Kidney (tissue), 14 donors: ENCODE data around the gene TSC2. TPM values are rescaled to one million over a fixed set of nuclear protein-coding genes. Genes with fewer than 3 reads are reported as not detected.
"Not testable (repeated sequence)": the region's sequence is repeated elsewhere in the genome, so short reads cannot be mapped to it uniquely, and the experiment has no call there.

ENCODE experiments used
- DNase-seq, 5 donors: peaks; one replicate each; pipeline ENCODE4 v3.0.0-alpha.2; 2013 to 2020
- FAIRE-seq: peaks from 2 replicates; lab custom pipeline; 2012; peaks lifted over from hg19 to GRCh38; lab: Jason Lieb, UNC
- H3K27ac ChIP-seq, 2 donors: one replicate each; pipeline ENCODE4 v1.7.0; 2013; ENCODE audit warnings: low read depth in 2 of 2, low read length in 2 of 2, inconsistent platforms in 1 of 2
- H3K27me3 ChIP-seq: one replicate; pipeline ENCODE4 v1.7.1; 2013; ENCODE audit warnings: low read length, inconsistent platforms; ENCODE audit not compliant: control insufficient read depth, insufficient read depth
- H3K36me3 ChIP-seq, 3 donors: one replicate each; pipeline versions ENCODE4 v1.7.0 to v1.7.1; 2013; ENCODE audit warnings: low read length in 3 of 3, control low read depth in 1 of 3, inconsistent platforms in 1 of 3; ENCODE audit not compliant: insufficient read depth in 3 of 3, control insufficient read depth in 2 of 3
- H3K4me1 ChIP-seq, 3 donors: one replicate each; pipeline versions ENCODE4 v1.7.0 to v1.7.1; 2013; ENCODE audit warnings: low read length in 3 of 3, inconsistent platforms in 1 of 3, low read depth in 1 of 3; ENCODE audit not compliant: control insufficient read depth in 2 of 3, insufficient read depth in 2 of 3
- H3K4me3 ChIP-seq, 3 donors: one replicate each; pipeline versions ENCODE4 v1.7.0 to v1.8.1; 2013; ENCODE audit warnings: low read length in 3 of 3, control low read depth in 1 of 3, inconsistent platforms in 1 of 3
- H3K9ac ChIP-seq, 3 donors: one replicate each; pipeline versions ENCODE4 v1.7.0 to v1.7.1; 2013; ENCODE audit warnings: low read length in 3 of 3, control low read depth in 1 of 3, inconsistent platforms in 1 of 3
- H3K9me3 ChIP-seq, 3 donors: one replicate each; pipeline versions ENCODE4 v1.7.0 to v1.7.1; 2013; ENCODE audit warnings: low read length in 3 of 3, control low read depth in 1 of 3, inconsistent platforms in 1 of 3; ENCODE audit not compliant: control insufficient read depth in 2 of 3, insufficient read depth in 1 of 3
- intact Hi-C: fragments of 100-400 bp; cut with DNase I; formaldehyde crosslinking; loops from one replicate; pipeline ENCODE4 v1.11.1; 2022
- polyA plus RNA-seq: library from polyadenylated mRNA; stranded (reverse); fragments of 350-450 nt; fragmentation: Illumina TruSeq; extraction: RNeasy Lipid Tissue Mini Kit (QIAGEN cat#74804); gene quantifications from one replicate; pipeline ENCODE4 v1.2.3, GENCODE V29; 2014; ENCODE audit warnings: low read depth, low replicate concordance; ENCODE audit not compliant: insufficient read depth
- total RNA-seq: library from RNA; stranded (reverse); fragmentation: NEBNext Ultra II Directional; extraction: Animal tissue kit (Norgen Biotek cat#: 25700); gene quantifications from one replicate; pipeline ENCODE4 v1.2.1, GENCODE V29; 2021
- TF ChIP-seq, protein P1 (sequence below): IDR thresholded peaks from 3 replicates; pipeline ENCODE4 v1.5.1; 2012; ENCODE audit warnings: mild to moderate bottlenecking, moderate library complexity, borderline replicate concordance; ENCODE audit not compliant: insufficient read depth; ENCODE audit errors: extremely low read depth
- donor health status: control.
- donor health status: control.
- donor health status: control.
- donor health status: control.
- donor health status: control.
- donor health status: DM: yes; HTN: yes; CAD: no.
- donor health status: Normal renal cell carcinoma (clear cell type).

TSC2 gene
- total and polyA plus RNA-seq, 2 donors from 2014 or later = 40.0 to 151 TPM

DNA sequence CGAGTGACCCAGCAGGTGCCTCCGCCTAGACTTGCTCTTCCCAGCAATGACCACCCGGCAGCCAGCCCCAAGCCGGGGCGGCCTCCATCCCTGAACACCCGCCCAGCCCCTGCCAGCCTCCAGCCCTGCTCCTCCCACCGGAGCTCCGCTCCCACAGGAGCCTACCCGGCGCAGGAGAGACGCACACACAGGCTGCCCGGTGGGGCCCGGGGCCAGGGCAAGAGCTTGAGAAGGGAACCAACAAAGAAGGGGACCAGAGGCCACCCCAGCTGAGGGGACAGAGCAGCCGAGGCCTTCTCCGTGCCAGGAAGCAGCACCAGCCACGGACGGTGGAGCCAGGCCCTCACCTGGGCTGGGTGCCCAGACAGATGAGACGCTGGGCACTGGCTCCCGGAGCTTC lies 74.1 kb downstream of the TSC2 start:
- FAIRE-seq (no peak), DNase-seq (peak in 1 of 5 donors; percentile 75)
- intact Hi-C loops = no loop called here
- Histone ChIP-seq H3K36me3 (no peaks in the 10 kb centered on the region), H3K4me3 (no peak overlapping the region), H3K4me1 (peaks cover 0 to 12% (median 0%) of the 10 kb centered on the region in 3 donors), H3K9ac (no peak overlapping the region), H3K9me3 (no peaks in the 10 kb centered on the region), H3K27me3 (no peaks in the 10 kb centered on the region), H3K27ac (no peak overlapping the region)
- TF ChIP-seq, protein P1, sequence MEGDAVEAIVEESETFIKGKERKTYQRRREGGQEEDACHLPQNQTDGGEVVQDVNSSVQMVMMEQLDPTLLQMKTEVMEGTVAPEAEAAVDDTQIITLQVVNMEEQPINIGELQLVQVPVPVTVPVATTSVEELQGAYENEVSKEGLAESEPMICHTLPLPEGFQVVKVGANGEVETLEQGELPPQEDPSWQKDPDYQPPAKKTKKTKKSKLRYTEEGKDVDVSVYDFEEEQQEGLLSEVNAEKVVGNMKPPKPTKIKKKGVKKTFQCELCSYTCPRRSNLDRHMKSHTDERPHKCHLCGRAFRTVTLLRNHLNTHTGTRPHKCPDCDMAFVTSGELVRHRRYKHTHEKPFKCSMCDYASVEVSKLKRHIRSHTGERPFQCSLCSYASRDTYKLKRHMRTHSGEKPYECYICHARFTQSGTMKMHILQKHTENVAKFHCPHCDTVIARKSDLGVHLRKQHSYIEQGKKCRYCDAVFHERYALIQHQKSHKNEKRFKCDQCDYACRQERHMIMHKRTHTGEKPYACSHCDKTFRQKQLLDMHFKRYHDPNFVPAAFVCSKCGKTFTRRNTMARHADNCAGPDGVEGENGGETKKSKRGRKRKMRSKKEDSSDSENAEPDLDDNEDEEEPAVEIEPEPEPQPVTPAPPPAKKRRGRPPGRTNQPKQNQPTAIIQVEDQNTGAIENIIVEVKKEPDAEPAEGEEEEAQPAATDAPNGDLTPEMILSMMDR = no peak

DNA sequence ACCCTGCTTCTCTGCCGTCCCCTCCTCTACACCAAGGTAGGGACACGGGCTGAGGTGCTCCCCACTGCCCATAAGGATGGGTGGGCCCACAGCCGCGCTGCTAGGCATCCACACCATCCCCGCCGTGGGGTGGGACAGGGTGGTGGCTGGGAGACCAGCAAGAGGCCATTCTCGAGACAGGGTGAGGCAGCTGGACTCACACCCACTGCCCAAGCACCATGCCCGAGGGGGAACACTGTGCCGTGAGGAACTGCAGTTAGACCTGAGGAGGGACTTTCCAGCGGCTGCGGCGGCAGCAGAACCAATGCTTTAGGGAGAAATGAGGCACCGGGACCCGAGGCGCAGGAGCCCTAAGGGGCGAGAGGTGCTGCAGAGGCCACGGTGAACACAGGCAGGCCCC lies 74.6 kb downstream of the TSC2 start:
- TF ChIP-seq, protein P1 = no peak
- no peak for FAIRE-seq
- Histone ChIP-seq H3K36me3 (no peaks in the 10 kb centered on the region), H3K27me3 (no peaks in the 10 kb centered on the region), H3K9me3 (no peaks in the 10 kb centered on the region), H3K4me3 (no peak overlapping the region), H3K9ac (no peak overlapping the region), H3K4me1 (peaks cover 0 to 16% (median 0%) of the 10 kb centered on the region in 3 donors), H3K27ac (no peak overlapping the region)
- intact Hi-C loops = no loop called here
- peak in 1 of 5 donors; percentile 76 for DNase-seq

DNA sequence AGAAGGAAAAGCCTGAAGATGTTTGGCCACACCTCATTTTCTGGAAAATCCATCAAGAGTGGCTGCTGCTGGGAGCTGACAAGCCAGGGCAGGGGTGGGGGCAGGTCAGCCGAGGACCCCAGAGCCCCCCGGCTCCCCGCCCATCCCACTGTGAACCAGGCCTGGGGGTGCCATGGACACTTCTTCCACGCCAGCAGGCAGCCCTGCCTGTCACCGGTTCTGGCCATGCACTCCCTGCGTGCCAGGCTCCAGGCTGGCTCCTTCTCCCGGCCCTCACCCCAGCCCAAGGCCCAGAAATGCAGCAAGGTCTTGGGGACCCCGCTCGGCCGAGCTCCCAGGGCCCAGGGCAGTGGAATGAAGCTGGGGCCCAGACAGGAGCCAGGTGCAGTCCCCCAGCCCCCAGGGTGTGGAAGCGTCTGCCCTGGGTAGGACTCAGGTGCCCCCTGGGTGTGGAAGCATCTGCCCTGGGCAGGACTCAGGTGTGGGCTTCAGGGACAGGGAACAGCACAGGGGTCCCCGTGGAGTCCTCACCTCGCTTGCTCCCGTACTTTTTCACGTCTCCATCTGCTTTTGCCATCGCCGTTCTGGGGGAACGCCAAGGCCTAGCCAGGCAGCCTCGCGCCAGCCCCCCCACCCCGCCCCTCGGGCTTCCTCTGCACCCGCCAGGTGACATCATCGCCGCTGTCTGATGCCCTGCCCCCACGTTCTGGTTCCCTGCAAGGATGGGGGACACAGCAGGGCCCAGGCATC lies 75.3 kb downstream of the TSC2 start:
- FAIRE-seq, H3K9ac ChIP-seq, H3K9me3 ChIP-seq, H3K4me3 ChIP-seq, H3K27ac ChIP-seq, H3K27me3 ChIP-seq, intact Hi-C loops, H3K36me3 ChIP-seq: not testable (repeated sequence)
- DNase-seq = peak in 1 of 5 donors; percentile 46
- peaks cover 0 to 16% (median 0%) of the 10 kb centered on the region in 3 donors for H3K4me1 ChIP-seq

DNA sequence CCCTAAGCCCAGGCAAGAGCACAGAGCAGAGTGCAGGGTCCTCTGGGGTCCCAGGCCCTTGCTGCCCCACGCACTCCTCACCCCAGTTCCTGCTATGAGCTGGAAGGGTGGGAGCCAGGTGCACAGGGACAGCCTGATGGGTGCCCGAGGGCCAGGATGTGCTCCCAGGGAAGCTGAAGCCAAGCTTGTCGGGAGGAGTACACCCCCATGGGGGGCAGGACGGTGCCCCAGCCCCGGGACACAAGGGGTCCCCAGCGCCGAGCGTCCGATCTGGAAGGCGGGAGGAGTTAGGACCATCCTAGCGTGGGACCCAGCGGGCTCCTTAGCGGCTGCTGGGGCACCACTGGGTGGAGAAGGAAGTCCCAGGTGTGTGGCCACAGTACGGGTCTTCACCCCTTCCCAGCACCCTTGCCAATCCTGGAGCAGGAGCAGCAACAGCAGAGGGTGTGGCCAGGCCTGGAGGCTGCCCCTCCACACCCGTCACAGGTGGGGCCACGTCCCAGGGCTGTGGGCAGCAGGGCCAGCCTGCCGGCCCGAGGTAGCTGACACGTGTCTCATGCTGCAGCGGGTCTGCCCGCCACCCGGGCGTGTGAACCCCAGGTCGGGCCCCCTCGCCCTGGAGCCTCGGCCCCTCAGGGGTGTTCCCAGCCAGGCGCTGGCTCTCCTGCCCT lies 76.1 kb downstream of the TSC2 start:
- H3K4me3 ChIP-seq, intact Hi-C loops, FAIRE-seq, H3K27me3 ChIP-seq, H3K9me3 ChIP-seq, H3K9ac ChIP-seq, H3K36me3 ChIP-seq: not testable (repeated sequence)
- DNase-seq = peak in 1 of 5 donors; percentile 76
- Histone ChIP-seq H3K27ac (peak overlapping the region; percentile 47 to 76), H3K4me1 (peaks cover 0 to 18% (median 0%) of the 10 kb centered on the region in 3 donors)

DNA sequence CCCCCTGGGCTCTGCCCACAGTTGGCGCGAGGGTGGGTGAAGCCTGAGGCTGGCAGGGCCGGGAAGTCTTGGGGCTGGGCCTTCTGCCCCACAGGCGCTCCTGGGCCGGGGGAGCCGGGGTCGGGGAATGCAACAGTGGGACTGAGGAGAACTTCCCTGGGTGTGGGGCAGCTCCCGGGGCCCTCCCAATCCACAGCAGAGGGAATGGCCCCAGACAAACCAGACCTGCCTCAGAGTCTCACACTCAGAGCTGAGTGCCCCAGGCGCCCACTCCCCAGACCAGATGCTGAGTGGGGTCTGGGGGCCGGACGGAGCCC lies 76.5 kb downstream of the TSC2 start:
- not testable (repeated sequence) for H3K4me3 ChIP-seq
- H3K4me1 ChIP-seq = peaks cover 0 to 18% (median 0%) of the 10 kb centered on the region in 3 donors

DNA sequence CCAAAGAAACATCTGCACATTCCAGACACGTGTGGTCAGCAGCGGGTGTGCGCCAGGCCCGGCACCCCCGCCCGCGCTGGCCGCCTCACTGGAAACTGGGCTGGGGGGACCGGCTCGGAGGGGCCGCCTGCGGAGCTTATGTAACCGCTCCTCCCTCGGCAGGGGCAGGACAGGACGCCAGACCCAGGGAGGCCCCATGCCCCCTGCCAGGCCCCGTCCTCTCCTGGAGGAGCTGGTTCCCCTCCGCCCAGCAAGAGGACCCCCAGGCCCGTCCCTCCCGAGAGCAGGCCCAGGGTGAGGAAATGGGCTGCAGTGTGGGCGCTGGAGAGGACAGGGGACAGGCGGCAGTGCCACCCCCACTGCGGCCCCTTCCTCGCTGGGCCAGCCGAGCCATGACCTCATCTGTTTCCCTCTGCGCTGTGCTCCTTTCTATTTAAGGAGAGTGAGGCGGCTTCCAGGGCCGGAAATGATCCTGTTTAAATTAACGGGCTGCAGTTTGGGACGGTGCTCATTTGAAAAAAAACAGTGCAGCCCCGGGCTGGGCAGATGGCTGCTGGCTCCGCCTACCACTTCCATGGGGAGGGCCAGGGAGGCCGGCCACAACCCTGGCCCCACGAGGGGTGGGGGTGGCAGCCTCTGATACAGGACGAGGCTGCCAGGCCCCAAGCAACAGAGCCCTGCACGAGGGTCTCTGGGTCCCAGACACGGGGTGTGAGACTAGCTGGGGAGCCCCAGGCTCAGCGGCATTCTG lies 77.1 kb downstream of the TSC2 start:
- H3K27ac ChIP-seq = peak overlapping the region; percentile 76 to 85
- peaks cover 0 to 18% (median 0%) of the 10 kb centered on the region in 3 donors for H3K4me1 ChIP-seq
- H3K4me3 ChIP-seq, intact Hi-C loops, FAIRE-seq, H3K36me3 ChIP-seq, H3K27me3 ChIP-seq, H3K9me3 ChIP-seq: not testable (repeated sequence)
- peak overlapping the region in 1 of 3 donors; percentile 26 for H3K9ac ChIP-seq
- DNase-seq = peak; percentile 75 to 86 (median 85)

More for the DNA sequence above, 76.5 kb downstream of the TSC2 start:
- H3K9ac ChIP-seq, FAIRE-seq, intact Hi-C loops, H3K36me3 ChIP-seq, H3K27me3 ChIP-seq, H3K9me3 ChIP-seq: not testable (repeated sequence)
- peak overlapping the region; percentile 76 to 80 for H3K27ac ChIP-seq
- DNase-seq = peak in 2 of 5 donors; percentile 14 to 61
